K562 (cell line): ENCODE measurements around the gene KLHL22. TPM values are rescaled to one million over a fixed set of nuclear protein-coding genes. Genes with fewer than 3 reads are reported as not detected.
A peak's percentile ranks its signal among the peaks of the same experiment; 100 is the strongest.

Experiments used
- CHCHD3 ChIP-seq: fragments of 250-450 bp; sonication (Bioruptor Pico); IDR thresholded peaks from 2 replicates; pipeline ENCODE4 v2.1.2; 2022; ENCODE audit warnings: mild to moderate bottlenecking
- CHD4 ChIP-seq: fragments of 200-600 bp; sonication (generic); IDR thresholded peaks from 3 replicates; pipeline ENCODE4 v1.6.1; 2012; ENCODE audit warnings: low read depth, mild to moderate bottlenecking, mixed read lengths, low read length, inconsistent platforms; ENCODE audit not compliant: insufficient read depth, insufficient replicate concordance, poor library complexity, severe bottlenecking
- GABPB2 ChIP-seq: fragments of 250-450 bp; sonication (Bioruptor Pico); conservative IDR thresholded peaks from 2 replicates; pipeline ENCODE4 v1.5.1; 2021; ENCODE audit warnings: mild to moderate bottlenecking
- HNRNPUL1 ChIP-seq: fragments of 200-400 bp; formaldehyde crosslinking; IDR thresholded peaks from 2 replicates; pipeline ENCODE4 v1.6.1; 2017; ENCODE audit warnings: low read length
- MCM7 ChIP-seq, 2 experiments: fragments of 450-650 bp; IDR thresholded peaks; 2 replicates each; pipeline ENCODE4 v1.6.1; 2016 to 2018
- NCOA4 ChIP-seq: fragments of 450-650 bp; IDR thresholded peaks from 2 replicates; pipeline ENCODE4 v1.6.1; 2018; ENCODE audit warnings: mild to moderate bottlenecking; ENCODE audit not compliant: partially characterized antibody
- PRMT5 ChIP-seq: sonication (generic); formaldehyde crosslinking; IDR thresholded peaks from 2 replicates; pipeline ENCODE4 v1.5.0; 2020; ENCODE audit warnings: missing genetic modification reagents
- RREB1 ChIP-seq: fragments of 250-450 bp; sonication (Bioruptor Pico); IDR thresholded peaks from 2 replicates; pipeline ENCODE4 v1.4.0; 2020
- SIN3A ChIP-seq, 2 experiments: fragments of 150-350 bp in 1 of 2; IDR thresholded peaks; 2 replicates each; pipeline ENCODE4 v1.6.1; 2011 to 2016; ENCODE audit warnings: borderline replicate concordance in 2 of 2, low read depth in 2 of 2, low read length in 2 of 2, mild to moderate bottlenecking in 2 of 2, moderate library complexity in 2 of 2; ENCODE audit not compliant: control insufficient read depth in 1 of 2
- TCF15 ChIP-seq: fragments of 250-450 bp; sonication (Bioruptor Pico); IDR thresholded peaks from 2 replicates; pipeline ENCODE4 v1.8.0; 2022; ENCODE audit warnings: moderate library complexity, mild to moderate bottlenecking, inconsistent platforms
- TSHZ1 ChIP-seq: fragments of 250-450 bp; sonication (Bioruptor Pico); IDR thresholded peaks from 2 replicates; pipeline ENCODE4 v1.4.0; 2020; ENCODE audit warnings: mild to moderate bottlenecking, moderate library complexity
- ZNF232 ChIP-seq: sonication (generic); formaldehyde crosslinking; IDR thresholded peaks from 2 replicates; pipeline ENCODE4 v1.8.0; 2022; ENCODE audit warnings: mild to moderate bottlenecking, missing genetic modification reagents
- ZNF311 ChIP-seq: fragments of 250-450 bp; sonication (Bioruptor Pico); IDR thresholded peaks from 2 replicates; pipeline ENCODE4 v1.4.0; 2020; ENCODE audit warnings: mild to moderate bottlenecking, moderate library complexity
- ZSCAN32 ChIP-seq: fragments of 450-650 bp; formaldehyde crosslinking; IDR thresholded peaks from 2 replicates; pipeline ENCODE4 v1.4.0; 2020; ENCODE audit warnings: mild to moderate bottlenecking, moderate library complexity
- polyA plus RNA-seq, 8 experiments: library from polyadenylated mRNA; depleted of rRNA in 4 of 8; stranded (reverse) in 5 of 8; unstranded in 3 of 8; fragments of >200 nt; fragmentation: Nextera tagmentation in 2 of 8; fragmentation: Illumina TruSeq in 1 of 8; extraction: Ambion mirVana in 2 of 8; extraction: Trizol in 1 of 8; gene quantifications; 2 replicates each; pipeline versions ENCODE4 v1.2.1 to v1.2.3, GENCODE V29; 2011 to 2014; ENCODE audit warnings: inconsistent platforms in 1 of 8, missing spikeins in 1 of 8
- total RNA-seq, 7 experiments: library from RNA; depleted of rRNA in 6 of 7; stranded (reverse); fragments of >200 nt in 6 of 7; fragmentation: Illumina TruSeq in 2 of 7; extraction: Trizol in 2 of 7; gene quantifications; 2 replicates each; pipeline versions ENCODE4 v1.2.1 to v1.2.3, GENCODE V29; 2011 to 2021; ENCODE audit warnings: low replicate concordance in 1 of 7
- TF ChIP-seq, protein P1 (sequence below): sonication (generic); formaldehyde crosslinking; IDR thresholded peaks from 2 replicates; pipeline ENCODE4 v1.8.1; 2023; ENCODE audit warnings: mild to moderate bottlenecking, missing genetic modification reagents, moderate library complexity

The KLHL22 gene
- total and polyA plus RNA-seq, 9 of the 15 experiments (the other 6 are each of a cell fraction or from before 2014, with no cell fraction given), result 1.3 to 25.6 (median 15.2) TPM

- TF ChIP-seq RREB1, result peak; percentile 97
- TF ChIP-seq ZNF232 (CRISPR knock-in tag), result no peak
- peak; percentile 72; the same call in 1 of the 2 replicates for TF ChIP-seq CHCHD3 (CRISPR knock-in tag)
- TF ChIP-seq ZNF311 (CRISPR knock-in tag), result no peak; the same call in 1 of the 2 replicates
- TF ChIP-seq CHD4, result peak; percentile 99
- TF ChIP-seq, protein P1, sequence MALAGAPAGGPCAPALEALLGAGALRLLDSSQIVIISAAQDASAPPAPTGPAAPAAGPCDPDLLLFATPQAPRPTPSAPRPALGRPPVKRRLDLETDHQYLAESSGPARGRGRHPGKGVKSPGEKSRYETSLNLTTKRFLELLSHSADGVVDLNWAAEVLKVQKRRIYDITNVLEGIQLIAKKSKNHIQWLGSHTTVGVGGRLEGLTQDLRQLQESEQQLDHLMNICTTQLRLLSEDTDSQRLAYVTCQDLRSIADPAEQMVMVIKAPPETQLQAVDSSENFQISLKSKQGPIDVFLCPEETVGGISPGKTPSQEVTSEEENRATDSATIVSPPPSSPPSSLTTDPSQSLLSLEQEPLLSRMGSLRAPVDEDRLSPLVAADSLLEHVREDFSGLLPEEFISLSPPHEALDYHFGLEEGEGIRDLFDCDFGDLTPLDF (CRISPR knock-in tag), result no peak
- peak; percentile 70 for TF ChIP-seq ZSCAN32 (CRISPR knock-in tag)
- no peak for TF ChIP-seq NCOA4
- TF ChIP-seq PRMT5 (CRISPR knock-in tag), result peak; percentile 79; the same call in 1 of the 2 replicates
- TF ChIP-seq TSHZ1 (CRISPR knock-in tag), result peak; percentile 70
- TF ChIP-seq HNRNPUL1, result no peak; the same call in 1 of the 2 replicates
- no peak for TF ChIP-seq MCM7 (IDR thresholded peaks at IDR 0.05)
- peak; percentile 89; the same call in 1 of the 2 replicates for TF ChIP-seq TCF15 (CRISPR knock-in tag)
- TF ChIP-seq SIN3A (IDR thresholded peaks at IDR 0.05; ENCODE audit: borderline replicate concordance in 2 of 2, control insufficient read depth in 1 of 2, low read depth in 2 of 2, low read length in 2 of 2), result peak; percentile 81 to 98
- TF ChIP-seq GABPB2, result peak; percentile 88; the same call in 1 of the 2 replicates
Observed at GRCh38 chr22:20495861-20496681, 476 bp upstream of the KLHL22 start (continued).
